Upper lobe of left lung (tissue), 6 donors: ENCODE data around the gene CROT. TPM values are rescaled to one million over a fixed set of nuclear protein-coding genes. Genes with fewer than 3 reads are reported as not detected.

Experiments used
- ATAC-seq, 2 donors: fragments of 200-7000 bp; cut with Tn5 transposase; one replicate each; pipeline ENCODE4 v1.9.1; 2022; ENCODE audit warnings: mild to moderate bottlenecking in 2 of 2, moderate library complexity in 2 of 2; ENCODE audit not compliant: low FRiP score in 2 of 2
- DNase-seq, 2 donors: peaks; one replicate each; pipeline ENCODE4 v3.0.0-alpha.2; 2019 to 2020
- H3K27ac ChIP-seq, 4 donors: fragments of 200-600 bp; sonication (generic); one replicate each; pipeline ENCODE4 v1.5.1; 2016 to 2019
- H3K27me3 ChIP-seq, 4 donors: fragments of 200-600 bp; sonication (generic); one replicate each; pipeline ENCODE4 v1.5.1; 2017 to 2019
- H3K36me3 ChIP-seq, 4 donors: fragments of 200-600 bp; sonication (generic); one replicate each; pipeline ENCODE4 v1.5.1; 2016 to 2019
- H3K4me1 ChIP-seq, 4 donors: fragments of 200-600 bp; sonication (generic); one replicate each; pipeline ENCODE4 v1.5.1; 2018 to 2019
- H3K4me3 ChIP-seq, 4 donors: fragments of 200-600 bp; sonication (generic); one replicate each; pipeline ENCODE4 v1.5.1; 2017 to 2019; ENCODE audit warnings: mild to moderate bottlenecking in 2 of 4, moderate library complexity in 1 of 4
- H3K9me3 ChIP-seq, 4 donors: fragments of 200-600 bp; sonication (generic); one replicate each; pipeline ENCODE4 v1.5.1; 2018 to 2019
- CTCF ChIP-seq, 6 experiments: fragments of 450-650 bp in 4 of 6; fragments of 200-600 bp in 2 of 6; sonication (generic) in 2 of 6; IDR thresholded peaks; one replicate each; pipeline ENCODE4 v1.5.1; 2016 to 2019; ENCODE audit warnings: antibody characterized with exemption in 6 of 6
- EP300 ChIP-seq, 4 donors: sonication (generic); formaldehyde crosslinking; IDR thresholded peaks; one replicate each; pipeline ENCODE4 v1.5.1; 2017; ENCODE audit warnings: antibody characterized with exemption in 4 of 4, control low read depth in 2 of 4
- POLR2A ChIP-seq, 4 donors: fragments of 450-650 bp; IDR thresholded peaks; one replicate each; pipeline ENCODE4 v1.5.1; 2016 to 2017; ENCODE audit warnings: antibody characterized with exemption in 4 of 4, mild to moderate bottlenecking in 2 of 4
- POLR2AphosphoS5 ChIP-seq, 2 donors: sonication (generic); formaldehyde crosslinking; IDR thresholded peaks; one replicate each; pipeline ENCODE4 v1.5.1; 2017; ENCODE audit warnings: antibody characterized with exemption in 2 of 2
- WGBS, 2 donors: methylation state at CpG; one replicate each; pipeline ENCODE4 v1.1.5; 2017 to 2018; 5-methylcytosine and 5-hydroxymethylcytosine counted together
- small RNA-seq, 4 donors: library from RNA; depleted of rRNA; stranded (forward); fragments of <200 nt; gene quantifications; one replicate each; pipeline ENCODE3, GENCODE V24; 2016
- total RNA-seq, 6 donors: library from RNA; depleted of rRNA in 4 of 6; stranded (reverse); fragments of >200 nt in 4 of 6; gene quantifications; one replicate each; pipeline versions ENCODE4 v1.1.0 to v1.2.1, GENCODE V29; 2016 to 2021
- donor health status: DM: no; HTN: no; CAD: no; lungs with moderate emphysema.
- donor health status: DM: no; HTN: yes; CAD: no; lungs with severe emphysema.

Gene CROT
- total RNA-seq, 6 donors from 2014 or later = 2.9 to 16.6 (median 8.6) TPM

DNA sequence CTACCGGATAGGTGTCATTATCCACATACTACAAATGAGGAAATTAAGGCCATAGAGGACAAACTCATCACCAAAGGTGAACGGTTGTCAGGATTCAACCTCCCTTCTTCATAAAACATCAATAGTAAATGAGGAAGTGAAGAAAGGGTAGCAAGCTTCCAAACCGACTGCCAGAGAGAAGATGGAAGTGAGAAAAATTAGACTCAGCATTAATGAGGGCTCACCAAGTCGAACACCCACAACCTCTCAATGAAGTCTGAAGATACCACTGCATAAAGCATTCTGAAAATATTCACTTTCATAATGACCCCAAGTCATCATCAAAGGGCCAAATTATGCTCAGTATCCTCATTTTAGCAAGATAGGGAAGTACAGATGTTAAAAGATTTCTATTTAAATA is 100.4 kb downstream of the CROT start:
- 62 to 67% methylated on average over 4 of the region's 4 CpGs for WGBS, 2 donors
- DNase-seq (no peak), ATAC-seq (no peak)
- Histone ChIP-seq H3K36me3 (no peaks in the 10 kb centered on the region), H3K9me3 (no peaks in the 10 kb centered on the region), H3K27me3 (no peaks in the 10 kb centered on the region), H3K4me1 (no peaks in the 10 kb centered on the region), H3K27ac (no peak overlapping the region), H3K4me3 (no peak overlapping the region)
- TF ChIP-seq CTCF (IDR thresholded peaks at IDR 0.05) (no peak), POLR2AphosphoS5 (IDR thresholded peaks at IDR 0.05) (no peak), POLR2A (IDR thresholded peaks at IDR 0.05) (no peak), EP300 (IDR thresholded peaks at IDR 0.05) (no peak)

DNA sequence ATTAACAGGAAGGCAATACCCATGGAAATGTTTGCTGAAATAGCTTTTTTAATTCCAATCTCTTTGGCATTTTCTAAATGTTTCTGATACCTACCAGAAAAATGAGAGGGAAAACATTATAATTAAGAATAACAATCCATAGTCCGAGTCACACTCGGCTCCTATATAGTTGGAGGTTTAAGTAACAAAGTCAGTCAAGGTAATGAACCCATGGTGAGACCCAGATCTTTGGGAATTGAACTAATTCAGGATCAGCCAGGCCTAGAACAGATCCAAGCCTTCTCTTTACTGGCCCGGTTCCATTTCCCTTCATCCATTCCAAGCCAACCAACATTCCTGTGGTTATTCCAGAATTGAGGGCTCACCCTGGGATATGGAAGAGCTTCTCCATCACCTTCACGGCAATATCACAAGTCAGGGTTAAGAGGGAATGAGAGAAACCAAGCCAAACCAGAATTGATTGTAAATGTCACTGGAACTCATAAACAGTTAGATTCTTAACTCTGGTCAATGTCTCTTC is 101.7 kb downstream of the CROT start:
- 80 to 91% methylated on average over 4 of the region's 4 CpGs for WGBS, 2 donors
- Histone ChIP-seq H3K27me3 (no peaks in the 10 kb centered on the region), H3K36me3 (no peaks in the 10 kb centered on the region), H3K9me3 (no peaks in the 10 kb centered on the region), H3K4me3 (no peak overlapping the region), H3K4me1 (no peaks in the 10 kb centered on the region), H3K27ac (no peak overlapping the region)
- no peak for ATAC-seq
- DNase-seq = no peak
- TF ChIP-seq CTCF (IDR thresholded peaks at IDR 0.05) (no peak), POLR2AphosphoS5 (IDR thresholded peaks at IDR 0.05) (no peak), POLR2A (IDR thresholded peaks at IDR 0.05) (no peak), EP300 (IDR thresholded peaks at IDR 0.05) (no peak)

DNA sequence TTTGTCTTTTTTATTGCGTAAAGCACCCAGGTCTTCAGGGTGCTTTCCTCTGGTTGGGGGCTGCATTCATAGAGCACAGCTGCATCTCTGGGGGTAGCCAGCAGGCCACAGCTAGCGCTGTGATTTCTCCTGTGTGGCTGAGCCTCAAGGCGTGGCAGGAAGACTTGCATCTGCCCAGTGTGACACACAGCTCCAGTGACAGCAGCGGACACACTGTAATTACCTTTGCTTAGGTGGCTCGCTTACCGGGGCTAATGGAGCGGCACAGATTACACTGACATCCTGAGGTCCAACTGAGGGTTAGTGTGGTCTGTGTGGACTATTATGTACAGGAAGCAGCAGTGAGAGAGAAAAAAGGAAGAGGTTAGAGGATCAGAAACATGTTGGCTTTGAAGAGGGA is 102.9 kb downstream of the CROT start:
- no peaks in the 10 kb centered on the region for H3K9me3 ChIP-seq
- 64 to 68% methylated on average over 7 of the region's 7 CpGs for WGBS, 2 donors
- no peak for DNase-seq

More for the DNA sequence above, 102.9 kb downstream of the CROT start:
- no peaks in the 10 kb centered on the region for H3K36me3 ChIP-seq
- no peak for TF ChIP-seq EP300 (IDR thresholded peaks at IDR 0.05)
- no peak for TF ChIP-seq POLR2A (IDR thresholded peaks at IDR 0.05)
- no peak for TF ChIP-seq CTCF (IDR thresholded peaks at IDR 0.05)
- TF ChIP-seq POLR2AphosphoS5 (IDR thresholded peaks at IDR 0.05) = no peak
- ATAC-seq = no peak
- H3K27me3 ChIP-seq = no peaks in the 10 kb centered on the region
- H3K27ac ChIP-seq = no peak overlapping the region
- no peaks in the 10 kb centered on the region for H3K4me1 ChIP-seq
- no peak overlapping the region for H3K4me3 ChIP-seq

Small RNA genes lying within 50 kb of the gene (small RNA-seq; reads per million reads assigned to genes)
- gene RF02195 (0 reads per million in 4 donors), gene RF02196 (0 reads per million in 4 donors)

Other genes starting within 250 kb of the CROT start
- 100 to 1,000 TPM in 2 of 6 donors, 10 to 100 TPM in 4; 51.8 to 258 (median 77.7) TPM for gene DMTF1, start 193.2 kb upstream of the CROT start, total RNA-seq
- 100 to 1,000 TPM in 2 of 6 donors, 10 to 100 TPM in 4; 75.9 to 178 (median 99.1) TPM for gene TMEM243, start 125.9 kb upstream of the CROT start, total RNA-seq
- gene ABCB4, start 130.0 kb downstream of the CROT start, total RNA-seq = under 1 TPM in 3 of 6 donors, not detected in 3; 0.06 to 0.47 (median 0.15) TPM